HL-60/S4 treated with retinoic acid at 250 ng/mL for 4 days and 3 days (cell line): ENCODE measurements around the gene SHISA6.

Experiments
- in situ Hi-C: fragments of 300-500 bp; cut with MboI; formaldehyde crosslinking; loops from 2 replicates; pipeline ENCODE4 v1.7.0; 2022; ENCODE audit warnings: low sequenced_read_pairs

SHISA6 gene

GRCh38 chr17:11264183-11264871 is 23.3 kb downstream of the SHISA6 start:
- in situ Hi-C loops = no loop called here

GRCh38 chr17:11267999-11268575 is 27.1 kb downstream of the SHISA6 start:
- in situ Hi-C loops = no loop called here

DNA sequence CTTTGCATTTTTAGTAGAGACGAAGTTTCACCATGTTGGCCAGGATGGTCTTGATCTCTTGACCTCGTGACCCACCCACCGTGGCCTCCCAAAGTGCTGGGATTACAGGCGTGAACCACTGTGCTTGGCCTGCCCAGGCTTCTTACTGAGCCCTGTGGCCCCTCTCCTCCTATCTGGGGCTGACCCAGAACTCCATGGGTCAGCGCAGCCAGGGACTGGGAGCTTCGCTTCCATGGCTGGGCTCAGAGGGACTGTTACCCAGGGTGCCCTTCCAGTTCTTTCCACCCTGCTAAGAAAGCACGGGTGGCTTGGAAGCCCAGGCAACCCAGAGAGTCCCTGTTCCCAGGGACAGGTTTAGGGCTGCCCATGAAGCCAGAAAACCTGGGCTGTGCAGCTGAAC is 28.2 kb downstream of the SHISA6 start:
- in situ Hi-C loops = no loop called here

GRCh38 chr17:11272191-11272590 is 31.2 kb downstream of the SHISA6 start:
- in situ Hi-C loops = no loop called here

- in situ Hi-C loops = no loop called here
Measured at GRCh38 chr17:11273596-11273995, 32.6 kb downstream of the SHISA6 start.

- in situ Hi-C loops = no loop called here
Measured at GRCh38 chr17:11274106-11274505, 33.1 kb downstream of the SHISA6 start.

DNA sequence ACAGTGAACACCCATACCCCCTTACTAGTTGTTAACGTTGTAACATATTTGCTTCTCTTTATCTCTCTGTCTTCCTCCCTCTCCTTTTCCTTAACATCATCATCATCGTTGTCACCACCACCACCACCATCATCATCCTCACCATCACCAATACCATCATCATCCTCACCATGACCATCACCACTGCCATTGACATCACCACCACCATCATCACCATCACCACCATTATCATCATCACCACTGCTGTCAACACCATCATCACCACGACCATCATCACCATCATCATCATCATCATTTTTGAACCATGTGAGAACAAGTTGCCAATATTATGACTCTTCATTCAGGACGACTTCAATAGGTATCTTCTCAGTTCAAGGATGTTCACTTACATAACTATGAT is 35.5 kb downstream of the SHISA6 start:
- in situ Hi-C loops = no loop called here

GRCh38 chr17:11278186-11278991 is 37.4 kb downstream of the SHISA6 start:
- in situ Hi-C loops = no loop called here

- in situ Hi-C loops = no loop called here
Measured at GRCh38 chr17:11278992-11279270, 37.9 kb downstream of the SHISA6 start.

DNA sequence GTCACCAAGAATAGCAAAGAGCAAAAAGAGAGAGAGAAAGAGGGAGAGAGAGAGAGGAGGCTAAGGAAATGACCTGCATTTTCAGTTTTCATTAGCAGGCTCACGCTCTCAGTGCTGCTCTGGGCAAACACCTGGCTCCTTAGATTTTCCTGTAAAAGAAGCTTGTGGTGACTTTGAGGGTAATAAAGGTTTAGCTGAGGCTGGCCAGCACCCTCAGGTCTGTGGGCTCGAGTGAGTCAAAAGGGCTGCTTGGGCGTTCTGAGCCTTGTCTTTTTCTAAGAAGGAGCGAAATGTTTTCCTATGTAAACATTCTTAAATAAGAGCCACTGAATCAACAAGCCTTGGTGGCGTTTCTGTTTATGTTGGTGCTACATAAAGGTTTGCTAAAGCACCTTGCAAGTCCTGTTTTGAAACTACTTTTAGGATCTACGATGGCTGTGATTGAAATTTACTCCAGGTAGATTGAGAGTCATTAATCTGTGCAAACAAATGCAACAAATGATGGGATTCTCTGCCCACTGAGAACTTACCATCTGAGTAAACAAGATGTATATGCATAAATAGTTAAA is 38.8 kb downstream of the SHISA6 start:
- in situ Hi-C loops = no loop called here

GRCh38 chr17:11282586-11282985 is 41.6 kb downstream of the SHISA6 start:
- in situ Hi-C loops = no loop called here

- in situ Hi-C loops = no loop called here
Measured at GRCh38 chr17:11284811-11285210, 43.8 kb downstream of the SHISA6 start.

DNA sequence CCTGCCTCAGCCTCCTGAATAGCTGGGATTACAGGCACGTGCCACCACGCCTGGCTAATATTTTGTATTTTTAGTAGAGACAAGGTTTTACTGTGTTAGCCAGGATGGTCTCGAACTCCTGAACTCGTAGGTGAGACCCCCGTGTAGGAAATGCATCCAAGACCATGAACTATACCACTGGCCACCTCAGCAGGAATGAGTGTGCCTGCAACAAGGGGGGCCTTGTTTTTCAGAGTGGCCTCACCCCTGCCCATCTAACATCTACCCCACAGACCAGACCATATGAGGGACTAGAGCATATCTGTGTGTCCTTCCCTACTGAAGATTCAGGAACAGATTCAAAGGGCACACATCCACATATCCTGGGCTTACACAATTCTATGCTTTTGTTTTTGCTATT is 44.9 kb downstream of the SHISA6 start:
- in situ Hi-C loops = no loop called here

GRCh38 chr17:11287791-11288190 is 46.8 kb downstream of the SHISA6 start:
- in situ Hi-C loops = no loop called here

GRCh38 chr17:11290814-11291213 is 49.8 kb downstream of the SHISA6 start:
- in situ Hi-C loops = no loop called here

DNA sequence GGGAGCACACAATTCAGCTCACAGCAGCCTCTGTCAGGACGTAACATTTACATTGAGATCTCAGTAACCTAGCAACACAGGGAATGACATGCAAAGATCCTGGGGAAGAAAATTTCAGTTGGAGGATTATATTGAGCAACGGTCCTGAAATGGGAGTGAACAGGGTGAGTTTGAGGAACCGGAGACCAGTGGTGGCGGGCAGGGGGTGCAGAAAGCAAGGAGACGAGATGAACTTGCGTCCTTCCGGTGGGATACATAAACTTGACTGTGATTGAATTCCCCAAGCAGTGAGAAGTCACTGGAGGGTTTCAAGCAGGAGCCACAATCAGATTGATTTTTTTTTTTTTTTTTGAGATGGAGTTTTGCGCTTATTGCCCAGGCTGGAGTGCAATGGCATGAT is 51.5 kb downstream of the SHISA6 start:
- in situ Hi-C loops = no loop called here

DNA sequence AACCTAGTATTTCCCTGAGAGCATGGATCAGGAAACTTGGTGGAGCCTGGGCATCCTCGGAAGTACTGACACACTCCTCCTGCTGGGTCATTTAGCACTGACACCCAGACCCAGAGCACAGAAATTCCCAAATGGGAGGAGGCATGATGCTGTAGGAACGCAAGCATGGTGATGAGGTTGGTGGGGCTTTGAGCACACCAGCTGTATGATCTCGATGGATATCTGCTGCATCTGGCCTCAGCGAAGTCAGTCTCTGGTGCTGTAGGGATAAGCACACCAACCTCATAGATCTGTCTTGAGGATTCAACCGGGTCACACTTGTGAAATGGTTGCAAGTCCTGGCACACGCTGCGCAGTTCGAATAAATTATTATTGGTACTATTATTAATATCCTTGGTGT is 52.5 kb downstream of the SHISA6 start:
- in situ Hi-C loops = no loop called here

GRCh38 chr17:11294826-11295225 is 53.8 kb downstream of the SHISA6 start:
- in situ Hi-C loops = no loop called here

- in situ Hi-C loops = no loop called here
Measured at GRCh38 chr17:11296994-11297393, 56.0 kb downstream of the SHISA6 start.

DNA sequence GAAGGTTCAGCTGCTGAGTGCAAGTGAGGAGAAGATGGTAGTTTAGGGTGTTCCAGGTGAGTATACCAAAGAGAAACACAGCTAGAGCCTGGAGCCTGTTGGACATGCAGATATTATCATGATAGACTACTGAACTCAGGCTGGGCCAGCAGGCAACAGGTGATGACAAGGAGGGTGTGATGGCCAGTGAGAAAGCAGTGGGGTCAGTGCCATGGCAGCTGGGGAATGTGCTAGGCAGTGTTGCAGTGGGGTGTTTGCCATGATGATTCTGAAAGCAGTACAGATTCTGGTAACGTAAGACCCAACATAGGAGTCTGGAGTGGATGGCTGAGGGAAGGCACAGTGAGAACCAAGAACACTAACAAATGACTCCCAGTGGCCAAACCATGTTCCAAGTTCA is 57.4 kb downstream of the SHISA6 start:
- in situ Hi-C loops = no loop called here

- in situ Hi-C loops = no loop called here
Measured at GRCh38 chr17:11300201-11300600, 59.2 kb downstream of the SHISA6 start.

- in situ Hi-C loops = no loop called here
Measured at GRCh38 chr17:11300738-11301137, 59.7 kb downstream of the SHISA6 start.
